Thyroid gland (tissue), 4 donors: ENCODE results near the gene NR3C2. TPM values are rescaled to one million over a fixed set of nuclear protein-coding genes. Genes with fewer than 3 reads are reported as not detected.
A peak's percentile ranks its signal among the peaks of the same experiment; 100 is the strongest.

ENCODE experiments used
- DNase-seq, 2 donors: peaks; one replicate each; pipeline ENCODE4 v3.0.0-alpha.2; 2019
- H3K27ac ChIP-seq, 3 donors: fragments of 200-600 bp; sonication (generic); 1 replicate in 2 of 3; 2 replicates in 1 of 3; pipeline ENCODE4 v1.5.1; 2016 to 2019; ENCODE audit warnings: mild to moderate bottlenecking in 1 of 3, moderate library complexity in 1 of 3
- H3K27me3 ChIP-seq: fragments of 200-600 bp; sonication (generic); one replicate; pipeline ENCODE4 v1.5.1; 2019
- H3K36me3 ChIP-seq, 2 donors: fragments of 200-600 bp; sonication (generic); one replicate each; pipeline ENCODE4 v1.5.1; 2016 to 2019
- H3K4me1 ChIP-seq, 2 donors: fragments of 200-600 bp; sonication (generic); one replicate each; pipeline ENCODE4 v1.5.1; 2017 to 2019
- H3K4me3 ChIP-seq, 3 donors: fragments of 200-600 bp; sonication (generic); replicated peaks in 1 of 3; 1 replicate in 2 of 3; 2 replicates in 1 of 3; pipeline ENCODE4 v1.5.1; 2016; ENCODE audit warnings: mild to moderate bottlenecking in 1 of 3
- H3K9me3 ChIP-seq: fragments of 200-600 bp; sonication (generic); one replicate; pipeline ENCODE4 v1.5.1; 2017
- CTCF ChIP-seq, 6 experiments: fragments of 200-600 bp in 3 of 6; fragments of 450-650 bp in 3 of 6; sonication (generic) in 3 of 6; IDR thresholded peaks; one replicate each; pipeline ENCODE4 v1.5.1; 2016 to 2019; ENCODE audit warnings: antibody characterized with exemption in 6 of 6, mild to moderate bottlenecking in 2 of 6, inconsistent platforms in 1 of 6, moderate library complexity in 1 of 6
- POLR2A ChIP-seq, 2 donors: fragments of 450-650 bp; IDR thresholded peaks; one replicate each; pipeline ENCODE4 v1.6.1; 2017; ENCODE audit warnings: antibody characterized with exemption in 2 of 2, mild to moderate bottlenecking in 2 of 2, moderate library complexity in 1 of 2
- WGBS, 2 donors: methylation state at CpG; one replicate each; pipeline ENCODE4 v1.1.5; 2017; 5-methylcytosine and 5-hydroxymethylcytosine counted together
- intact Hi-C: fragments of 100-400 bp; cut with DNase I; formaldehyde crosslinking; loops from one replicate; pipeline ENCODE4 v1.15.1; 2023
- total RNA-seq, 4 donors: library from RNA; depleted of rRNA; stranded (reverse); fragments of >200 nt; gene quantifications; one replicate each; pipeline ENCODE4 v1.2.3, GENCODE V29; 2016

The NR3C2 gene
- total RNA-seq, 4 donors from 2014 or later = 51.6 to 161 (median 72.3) TPM

- no peak for DNase-seq
- Histone ChIP-seq H3K27me3 (no peaks in the 10 kb centered on the region), H3K27ac (no peak overlapping the region), H3K9me3 (no peaks in the 10 kb centered on the region), H3K4me1 (peaks cover 10 to 14% of the 10 kb centered on the region in 2 donors), H3K4me3 (no peak overlapping the region), H3K36me3 (peaks cover 8 to 24% of the 10 kb centered on the region in 2 donors)
- WGBS, 2 donors = 93 to 99% methylated on average over 6 of the region's 6 CpGs
- intact Hi-C loops = no loop called here
- no peak for TF ChIP-seq POLR2A (IDR thresholded peaks at IDR 0.05)
- no peak for TF ChIP-seq CTCF (IDR thresholded peaks at IDR 0.05)
These were observed 368.9 kb downstream of the NR3C2 start for GRCh38 chr4:148073349-148073748.

- WGBS, 2 donors = 92 to 99% methylated on average over 8 to 9 of the region's 9 CpGs
- H3K4me1 ChIP-seq = peaks cover 12 to 17% of the 10 kb centered on the region in 2 donors
- TF ChIP-seq POLR2A (IDR thresholded peaks at IDR 0.05) = no peak
- TF ChIP-seq CTCF (IDR thresholded peaks at IDR 0.05) = no peak
- DNase-seq = no peak
- H3K4me3 ChIP-seq = no peak overlapping the region
- no peaks in the 10 kb centered on the region for H3K9me3 ChIP-seq
- H3K36me3 ChIP-seq = peaks cover 8 to 24% of the 10 kb centered on the region in 2 donors
- intact Hi-C loops = no loop called here
- H3K27me3 ChIP-seq = no peaks in the 10 kb centered on the region
- no peak overlapping the region for H3K27ac ChIP-seq
These were observed 369.4 kb downstream of the NR3C2 start for GRCh38 chr4:148072789-148073188.

- TF ChIP-seq POLR2A (IDR thresholded peaks at IDR 0.05) (no peak), CTCF (IDR thresholded peaks at IDR 0.05) (no peak)
- Histone ChIP-seq H3K9me3 (no peaks in the 10 kb centered on the region), H3K4me3 (no peak overlapping the region), H3K36me3 (peaks cover 12 to 14% of the 10 kb centered on the region in 2 donors), H3K4me1 (peaks cover 16 to 24% of the 10 kb centered on the region in 2 donors), H3K27ac (peak overlapping the region; percentile 22 to 37 (median 24)), H3K27me3 (no peaks in the 10 kb centered on the region)
- intact Hi-C loops = no loop called here
- peak; percentile 74 to 79 for DNase-seq
- 50 to 86% methylated on average over 2 to 4 of the region's 4 CpGs for WGBS, 2 donors
These were observed 371.2 kb downstream of the NR3C2 start for GRCh38 chr4:148071009-148071408.

GRCh38 chr4:148069895-148070178, 372.4 kb downstream of the NR3C2 start:
- Histone ChIP-seq H3K9me3 (no peaks in the 10 kb centered on the region), H3K4me1 (peaks cover 16 to 24% of the 10 kb centered on the region in 2 donors), H3K36me3 (peaks cover 9 to 10% of the 10 kb centered on the region in 2 donors), H3K27ac (peak overlapping the region in 1 of 3 donors; percentile 37), H3K27me3 (no peaks in the 10 kb centered on the region), H3K4me3 (no peak overlapping the region)
- intact Hi-C loops = no loop called here
- peak in 1 of 2 donors; percentile 11 for DNase-seq
- 60 to 71% methylated on average over 3 of the region's 3 CpGs for WGBS, 2 donors
- TF ChIP-seq POLR2A (IDR thresholded peaks at IDR 0.05) = no peak

GRCh38 chr4:148069086-148069894, 372.9 kb downstream of the NR3C2 start:
- peaks cover 9 to 10% of the 10 kb centered on the region in 2 donors for H3K36me3 ChIP-seq
- no peak overlapping the region for H3K27ac ChIP-seq

More at GRCh38 chr4:148069086-148069894, 372.9 kb downstream of the NR3C2 start:
- H3K27me3 ChIP-seq = no peaks in the 10 kb centered on the region
- H3K9me3 ChIP-seq = no peaks in the 10 kb centered on the region
- intact Hi-C loops = no loop called here
- no peak overlapping the region for H3K4me3 ChIP-seq
- H3K4me1 ChIP-seq = peaks cover 16 to 24% of the 10 kb centered on the region in 2 donors
- DNase-seq = no peak
- 90 to 95% methylated on average over 11 of the region's 11 CpGs for WGBS, 2 donors
- TF ChIP-seq POLR2A (IDR thresholded peaks at IDR 0.05) (no peak), CTCF (IDR thresholded peaks at IDR 0.05) (no peak)
